Erythroblast (primary cell): ENCODE measurements around the gene ERO1A.

ENCODE experiments used
- GATA1 ChIP-seq: IDR thresholded peaks from 2 replicates; pipeline ENCODE4 v1.6.1; 2011; ENCODE audit warnings: low read depth, mild to moderate bottlenecking, control low read depth, low read length, moderate library complexity
- POLR2A ChIP-seq: IDR thresholded peaks from 2 replicates; pipeline ENCODE4 v1.6.1; 2011; ENCODE audit warnings: mild to moderate bottlenecking, low read length

GRCh38 chr14:52640137-52640536 is 55.2 kb downstream of the ERO1A start:
- TF ChIP-seq POLR2A (no peak), GATA1 (no peak)
